Islet of Langerhans (tissue), 1 donor: Measurements from ENCODE around the gene TAF11L6.
"Not testable (repeated sequence)": the region's sequence is repeated elsewhere in the genome, so short reads cannot be mapped to it uniquely, and the experiment has no call there.

Experiments
- FAIRE-seq: peaks from one replicate; lab custom pipeline; 2011; peaks lifted over from hg19 to GRCh38; lab: Jason Lieb, UNC

Gene TAF11L6

GRCh38 chr5:17528369-17528768 lies at the start of gene TAF11L6:
Gene TAF11L6 (plus strand): TSS chr5:17528669.
- FAIRE-seq: not testable (repeated sequence)

DNA sequence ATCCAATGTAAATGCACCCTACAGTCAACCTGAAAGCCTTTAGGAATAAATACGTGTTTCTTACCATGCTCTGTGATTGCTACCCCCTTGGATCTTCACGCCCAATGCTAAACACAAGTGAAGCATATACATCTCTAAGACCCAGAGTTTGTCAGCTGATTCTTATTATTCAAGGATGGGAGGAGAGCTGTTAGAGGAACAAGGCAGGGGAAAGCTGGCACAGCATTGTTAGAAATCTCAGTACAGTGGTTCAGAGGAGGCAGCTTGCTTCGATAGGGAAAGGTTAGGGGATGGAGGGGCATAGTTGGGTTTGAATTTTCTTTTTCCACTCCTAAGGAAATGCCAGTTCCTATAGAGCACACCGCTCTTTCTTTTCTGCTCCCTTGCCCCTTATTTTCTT lies 47.1 kb upstream of the TAF11L6 start:
- FAIRE-seq: no peak

- no peak for FAIRE-seq
These were observed 45.7 kb upstream of the TAF11L6 start for GRCh38 chr5:17482790-17483189.

DNA sequence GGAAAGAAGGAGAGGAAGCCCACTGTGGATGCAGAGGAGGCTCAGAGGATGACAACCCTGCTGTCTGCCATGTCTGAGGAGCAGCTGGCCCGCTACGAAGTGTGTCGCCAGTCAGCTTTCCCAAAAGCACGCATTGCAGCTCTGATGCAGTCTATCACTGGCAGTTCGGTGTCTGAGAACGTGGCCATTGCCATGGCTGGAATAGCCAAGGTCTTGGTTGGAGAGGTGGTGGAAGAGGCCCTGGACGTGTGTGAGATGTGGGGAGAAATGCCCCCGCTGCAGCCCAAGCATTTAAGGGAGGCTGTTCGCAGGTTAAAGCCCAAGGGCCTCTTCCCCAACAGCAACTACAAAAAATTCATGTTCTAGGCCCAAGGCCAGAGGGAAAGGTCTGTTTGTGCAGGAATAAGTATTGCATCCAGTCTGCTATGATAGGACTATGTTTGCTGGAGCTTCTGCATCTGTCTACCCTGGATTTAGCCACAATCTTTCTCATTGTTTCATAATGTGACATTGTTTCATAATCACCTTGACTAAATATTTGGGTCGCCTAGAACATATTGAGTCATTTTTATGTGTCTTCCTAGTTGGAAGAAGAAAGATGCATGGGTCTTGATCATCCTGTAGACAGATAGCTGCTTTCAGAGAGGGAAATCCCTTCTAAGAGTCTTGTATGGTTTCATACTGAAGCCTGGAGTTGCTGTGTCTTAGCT lies 41.9 kb upstream of the TAF11L6 start:
- not testable (repeated sequence) for FAIRE-seq

- no peak for FAIRE-seq
These were observed 41.3 kb upstream of the TAF11L6 start for GRCh38 chr5:17487174-17487512.

- FAIRE-seq: not testable (repeated sequence)
These were observed 37.2 kb upstream of the TAF11L6 start for GRCh38 chr5:17491257-17491656.

DNA sequence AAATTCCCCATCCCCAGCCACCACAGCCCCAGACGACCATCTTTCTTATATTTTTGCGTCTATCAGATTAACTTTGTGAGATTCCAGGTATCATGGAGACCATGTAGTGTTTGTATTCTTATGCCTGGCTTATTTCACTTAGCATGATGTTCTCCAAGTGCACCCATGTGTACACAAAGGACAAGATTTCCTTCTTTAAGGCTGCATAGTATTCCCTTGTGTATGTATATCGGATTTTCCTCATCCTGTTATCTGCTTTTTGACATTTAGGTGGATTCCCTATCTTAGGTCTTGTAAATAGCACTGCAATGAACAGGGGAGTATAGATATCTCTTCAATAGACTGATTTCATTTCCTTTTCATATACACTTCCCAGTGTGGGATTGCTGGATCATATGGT lies 35.7 kb upstream of the TAF11L6 start:
- no peak for FAIRE-seq

DNA sequence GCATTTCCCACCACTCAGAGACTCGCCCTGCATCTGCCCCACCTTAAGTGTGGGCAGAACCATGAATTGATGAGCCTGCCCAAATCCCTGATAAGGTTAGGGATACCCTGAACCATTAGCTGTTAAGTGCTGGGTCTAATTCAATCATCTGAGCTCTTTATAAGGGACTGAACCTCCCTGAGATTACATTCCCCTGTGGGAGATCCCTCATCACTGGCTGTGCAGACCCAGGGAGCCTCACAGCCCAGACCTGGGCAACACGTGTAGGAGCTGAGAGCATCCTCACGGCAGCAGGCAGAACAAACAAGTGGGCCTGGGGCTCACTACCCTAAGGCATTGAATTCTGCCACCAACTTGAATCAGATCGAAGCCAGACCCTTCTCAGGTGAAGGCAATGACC lies 31.0 kb upstream of the TAF11L6 start:
- FAIRE-seq: no peak

GRCh38 chr5:17497931-17498330 lies 30.5 kb upstream of the TAF11L6 start, which contains the start of gene TAF11L2:
Gene TAF11L2 (plus strand): TSS chr5:17498231.
- not testable (repeated sequence) for FAIRE-seq

DNA sequence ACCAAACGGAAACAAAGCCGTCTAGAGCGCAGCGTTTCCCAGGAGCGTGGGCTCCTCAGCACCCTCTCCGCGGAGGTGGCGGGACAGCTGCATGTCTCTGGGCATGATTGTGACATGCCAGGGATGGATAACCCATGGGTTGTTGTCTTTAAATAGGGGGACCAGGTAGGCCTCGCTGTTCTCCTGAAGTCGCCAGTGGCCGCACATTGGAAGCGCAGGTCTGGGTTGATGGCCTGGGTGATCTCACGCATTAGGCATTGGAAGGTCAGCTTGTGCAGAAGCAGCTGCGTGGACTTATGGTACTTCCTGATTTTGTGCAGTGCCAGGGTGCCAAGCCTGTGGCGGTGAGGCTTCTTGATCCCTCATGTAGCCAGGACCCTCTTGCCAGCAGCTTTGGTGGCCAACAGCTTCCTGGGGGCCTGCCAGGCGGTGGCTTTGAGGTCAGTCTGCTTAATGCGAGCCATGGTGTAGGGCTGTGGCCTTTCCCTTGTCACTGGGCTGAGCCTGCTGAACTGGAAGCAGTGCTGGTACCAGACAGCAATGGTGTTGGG lies 16.6 kb upstream of the TAF11L6 start:
- FAIRE-seq: no peak

- FAIRE-seq: not testable (repeated sequence)
These were observed 10.9 kb upstream of the TAF11L6 start for GRCh38 chr5:17517526-17517925.

- not testable (repeated sequence) for FAIRE-seq
These were observed 10.4 kb upstream of the TAF11L6 start, which contains the start of gene TAF11L3 for GRCh38 chr5:17518067-17518466. Gene TAF11L3 (plus strand): TSS chr5:17518367.

DNA sequence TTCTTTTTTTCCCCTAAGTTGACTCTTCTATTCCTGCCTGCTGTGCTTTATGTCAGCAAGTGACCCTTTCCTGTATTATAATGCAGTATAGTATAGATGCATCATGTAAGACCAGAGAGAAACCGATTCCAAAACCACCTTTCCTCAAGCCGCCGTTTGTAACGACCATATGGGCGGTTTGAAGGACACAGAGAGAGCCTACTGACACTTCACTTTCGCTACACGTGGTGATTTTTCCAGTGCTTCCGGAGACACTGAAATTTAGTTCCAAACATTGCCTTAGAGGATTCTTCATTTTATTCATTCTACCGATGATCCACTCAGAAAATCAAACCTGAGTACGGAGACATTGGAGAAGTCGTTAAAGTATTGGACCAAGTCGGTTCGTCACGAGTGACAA lies 9.0 kb upstream of the TAF11L6 start:
- FAIRE-seq: not testable (repeated sequence)

- not testable (repeated sequence) for FAIRE-seq
These were observed 7.0 kb upstream of the TAF11L6 start, which contains the start of gene TAF11L4 for GRCh38 chr5:17521501-17521900. Gene TAF11L4 (plus strand): TSS chr5:17521801.

DNA sequence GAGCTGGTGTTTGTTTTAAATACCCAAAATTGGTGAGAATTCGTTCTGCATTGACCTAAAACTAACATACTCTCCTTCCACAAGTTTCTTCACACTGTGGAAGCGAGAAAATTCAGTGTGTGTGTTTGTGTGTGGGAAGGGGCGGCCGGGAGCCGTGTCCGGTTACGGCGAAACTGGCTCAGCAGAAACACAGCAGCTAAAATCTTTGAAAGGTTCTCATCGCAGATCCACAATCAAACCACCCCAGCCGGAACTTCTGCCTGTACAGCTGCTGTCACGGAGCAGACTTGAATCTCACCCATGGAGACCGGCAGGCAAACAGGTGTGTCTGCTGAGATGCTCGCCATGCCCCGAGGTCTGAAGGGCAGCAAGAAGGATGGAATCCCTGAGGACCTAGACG lies 3.5 kb upstream of the TAF11L6 start, which contains the start of gene TAF11L5:
TSS of gene TAF11L5 (plus strand) at position 301 of the 400 bp plus-strand sequence.
- not testable (repeated sequence) for FAIRE-seq

GRCh38 chr5:17526504-17526903 lies 2.0 kb upstream of the TAF11L6 start:
- not testable (repeated sequence) for FAIRE-seq
